ENCODE results near the gene SH2B3. TPM values are rescaled to one million over a fixed set of nuclear protein-coding genes. Genes with fewer than 3 reads are reported as not detected.
"Not testable (repeated sequence)": the region's sequence is repeated elsewhere in the genome, so short reads cannot be mapped to it uniquely, and the experiment has no call there.

SH2B3 gene
- total RNA-seq, 1 experiment from 2014 or later: 16.7 TPM

GRCh38 chr12:111394480-111394879 is 11.2 kb upstream of the SH2B3 start:
- H3K27ac ChIP-seq (ENCODE audit: low read length): no peak overlapping the region
- no peaks in the 10 kb centered on the region for H3K9me3 ChIP-seq (ENCODE audit: low read length)
- H3K4me3 ChIP-seq (ENCODE audit: low read length): no peak overlapping the region
- no peaks in the 10 kb centered on the region for H3K79me2 ChIP-seq (ENCODE audit: low read length)
- no peak overlapping the region for H2AFZ ChIP-seq (ENCODE audit: low read length)
- no peaks in the 10 kb centered on the region for H3K27me3 ChIP-seq (ENCODE audit: low read length)
- H3K9me2 ChIP-seq (replicated peaks; ENCODE audit: insufficient read depth, low read length): no peaks in the 10 kb centered on the region
- H3K9ac ChIP-seq (ENCODE audit: low read length): no peak overlapping the region
- DNase-seq: no peak
- peaks cover 9% of the 10 kb centered on the region for H3K4me1 ChIP-seq (ENCODE audit: low read length)
- H3K36me3 ChIP-seq (ENCODE audit: insufficient read depth, low read length): no peaks in the 10 kb centered on the region
- no peak overlapping the region for H3K4me2 ChIP-seq (ENCODE audit: low read depth, low read length, poor library complexity, severe bottlenecking)
- H4K20me1 ChIP-seq (ENCODE audit: insufficient read depth, low read depth, low read length): no peaks in the 10 kb centered on the region

DNA sequence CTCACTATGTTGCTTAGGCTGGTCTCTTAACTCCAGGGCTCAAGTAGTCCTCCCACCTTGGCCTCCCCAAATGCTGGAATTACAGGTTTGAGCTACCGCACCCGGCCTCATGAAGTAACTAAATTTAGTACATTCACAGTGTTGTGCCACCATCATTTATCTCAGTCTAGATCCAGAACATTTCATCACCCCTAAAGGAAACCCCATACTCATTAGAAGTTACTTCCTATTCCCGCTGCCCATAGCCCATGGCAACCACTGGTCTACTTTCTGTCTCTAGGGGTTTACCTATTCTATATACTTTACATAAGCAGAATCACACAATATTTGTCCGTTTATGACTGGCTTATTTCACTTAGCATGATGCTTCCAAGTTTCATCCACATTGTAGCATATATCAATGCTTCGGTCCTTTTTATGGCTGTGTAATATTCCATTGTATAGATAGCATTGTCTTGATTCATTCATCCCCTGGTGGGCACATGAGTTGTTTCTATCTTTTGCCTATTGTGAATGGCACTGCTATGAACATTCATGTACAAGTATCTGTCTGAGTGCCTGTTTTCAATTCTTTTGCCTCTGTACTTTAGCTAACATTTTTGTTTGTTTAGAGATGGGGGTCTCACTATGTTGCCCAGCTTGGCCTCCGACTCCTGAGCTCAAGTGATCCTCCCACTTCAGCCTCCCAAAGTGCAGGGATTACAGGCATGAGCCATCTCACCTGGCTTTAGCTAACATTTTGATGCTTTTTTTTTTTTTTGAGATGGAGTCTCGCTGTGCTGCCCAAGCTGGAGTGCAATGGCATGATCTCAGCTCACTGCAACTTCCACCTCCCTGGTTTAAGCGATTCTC is 10.2 kb upstream of the SH2B3 start:
- peaks cover 10% of the 10 kb centered on the region for H3K4me1 ChIP-seq (ENCODE audit: low read length)
- H3K27ac ChIP-seq (ENCODE audit: low read length): no peak overlapping the region
- no peak overlapping the region for H3K4me3 ChIP-seq (ENCODE audit: low read length)
- no peak overlapping the region for H3K9ac ChIP-seq (ENCODE audit: low read length)
- no peaks in the 10 kb centered on the region for H4K20me1 ChIP-seq (ENCODE audit: insufficient read depth, low read depth, low read length)
- H3K79me2 ChIP-seq (ENCODE audit: low read length): no peaks in the 10 kb centered on the region
- no peaks in the 10 kb centered on the region for H3K9me3 ChIP-seq (ENCODE audit: low read length)
- no peak for DNase-seq
- H3K27me3 ChIP-seq (ENCODE audit: low read length): no peaks in the 10 kb centered on the region
- H2AFZ ChIP-seq (ENCODE audit: low read length): no peak overlapping the region
- no peak overlapping the region for H3K4me2 ChIP-seq (ENCODE audit: low read depth, low read length, poor library complexity, severe bottlenecking)
- H3K36me3 ChIP-seq (ENCODE audit: insufficient read depth, low read length): no peaks in the 10 kb centered on the region
- H3K9me2 ChIP-seq (replicated peaks; ENCODE audit: insufficient read depth, low read length): no peaks in the 10 kb centered on the region

DNA sequence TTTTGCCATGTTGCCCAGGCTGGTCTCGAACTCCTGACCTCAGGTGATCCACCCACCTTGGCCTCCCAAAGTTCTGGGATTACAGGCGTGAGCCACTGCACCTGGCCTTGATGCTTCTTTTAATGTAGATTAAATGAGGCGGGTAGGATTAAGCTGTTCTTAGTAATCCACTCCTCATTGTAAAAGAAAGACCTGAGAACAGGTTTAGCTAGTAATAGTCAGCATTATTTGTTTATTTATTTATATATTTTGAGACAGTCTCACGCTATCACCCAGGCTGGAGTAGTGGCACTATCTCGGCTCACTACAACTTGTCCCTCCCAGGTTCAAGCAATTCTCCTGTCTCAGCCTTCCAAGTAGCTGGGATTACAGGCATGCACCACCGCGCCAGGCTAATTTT is 9.5 kb upstream of the SH2B3 start:
- not testable (repeated sequence) for H3K27ac ChIP-seq (ENCODE audit: low read length); H4K20me1 ChIP-seq (ENCODE audit: insufficient read depth, low read depth, low read length); H3K4me2 ChIP-seq (ENCODE audit: low read depth, low read length, poor library complexity, severe bottlenecking); H3K9me2 ChIP-seq (replicated peaks; ENCODE audit: insufficient read depth, low read length); H3K36me3 ChIP-seq (ENCODE audit: insufficient read depth, low read length); H3K9ac ChIP-seq (ENCODE audit: low read length); H3K27me3 ChIP-seq (ENCODE audit: low read length); DNase-seq; H3K4me3 ChIP-seq (ENCODE audit: low read length); H2AFZ ChIP-seq (ENCODE audit: low read length); H3K79me2 ChIP-seq (ENCODE audit: low read length); H3K9me3 ChIP-seq (ENCODE audit: low read length)
- peaks cover 10% of the 10 kb centered on the region for H3K4me1 ChIP-seq (ENCODE audit: low read length)

GRCh38 chr12:111396726-111397445 is 8.8 kb upstream of the SH2B3 start:
- Histone ChIP-seq H2AFZ (ENCODE audit: low read length) (peak overlapping the region; percentile 98), H3K4me2 (ENCODE audit: low read depth, low read length, poor library complexity, severe bottlenecking) (peak overlapping the region; percentile 87), H3K79me2 (ENCODE audit: low read length) (no peaks in the 10 kb centered on the region), H3K9me2 (replicated peaks; ENCODE audit: insufficient read depth, low read length) (no peaks in the 10 kb centered on the region), H3K4me3 (ENCODE audit: low read length) (peak overlapping the region; percentile 67), H3K9me3 (ENCODE audit: low read length) (no peaks in the 10 kb centered on the region), H3K9ac (ENCODE audit: low read length) (peak overlapping the region; percentile 66), H3K27me3 (ENCODE audit: low read length) (no peaks in the 10 kb centered on the region), H3K36me3 (ENCODE audit: insufficient read depth, low read length) (no peaks in the 10 kb centered on the region), H3K27ac (ENCODE audit: low read length) (no peak overlapping the region), H4K20me1 (ENCODE audit: insufficient read depth, low read depth, low read length) (no peaks in the 10 kb centered on the region), H3K4me1 (ENCODE audit: low read length) (peaks cover 10% of the 10 kb centered on the region)
- DNase-seq: peak; percentile 94

GRCh38 chr12:111398530-111398929 is 7.2 kb upstream of the SH2B3 start:
- Histone ChIP-seq H3K36me3 (ENCODE audit: insufficient read depth, low read length) (no peaks in the 10 kb centered on the region), H3K79me2 (ENCODE audit: low read length) (no peaks in the 10 kb centered on the region), H2AFZ (ENCODE audit: low read length) (no peak overlapping the region), H3K27ac (ENCODE audit: low read length) (no peak overlapping the region), H3K9ac (ENCODE audit: low read length) (no peak overlapping the region), H3K4me3 (ENCODE audit: low read length) (no peak overlapping the region), H4K20me1 (ENCODE audit: insufficient read depth, low read depth, low read length) (no peaks in the 10 kb centered on the region), H3K9me3 (ENCODE audit: low read length) (no peaks in the 10 kb centered on the region), H3K9me2 (replicated peaks; ENCODE audit: insufficient read depth, low read length) (no peaks in the 10 kb centered on the region), H3K27me3 (ENCODE audit: low read length) (no peaks in the 10 kb centered on the region), H3K4me1 (ENCODE audit: low read length) (peaks cover 21% of the 10 kb centered on the region), H3K4me2 (ENCODE audit: low read depth, low read length, poor library complexity, severe bottlenecking) (no peak overlapping the region)
- DNase-seq: no peak

DNA sequence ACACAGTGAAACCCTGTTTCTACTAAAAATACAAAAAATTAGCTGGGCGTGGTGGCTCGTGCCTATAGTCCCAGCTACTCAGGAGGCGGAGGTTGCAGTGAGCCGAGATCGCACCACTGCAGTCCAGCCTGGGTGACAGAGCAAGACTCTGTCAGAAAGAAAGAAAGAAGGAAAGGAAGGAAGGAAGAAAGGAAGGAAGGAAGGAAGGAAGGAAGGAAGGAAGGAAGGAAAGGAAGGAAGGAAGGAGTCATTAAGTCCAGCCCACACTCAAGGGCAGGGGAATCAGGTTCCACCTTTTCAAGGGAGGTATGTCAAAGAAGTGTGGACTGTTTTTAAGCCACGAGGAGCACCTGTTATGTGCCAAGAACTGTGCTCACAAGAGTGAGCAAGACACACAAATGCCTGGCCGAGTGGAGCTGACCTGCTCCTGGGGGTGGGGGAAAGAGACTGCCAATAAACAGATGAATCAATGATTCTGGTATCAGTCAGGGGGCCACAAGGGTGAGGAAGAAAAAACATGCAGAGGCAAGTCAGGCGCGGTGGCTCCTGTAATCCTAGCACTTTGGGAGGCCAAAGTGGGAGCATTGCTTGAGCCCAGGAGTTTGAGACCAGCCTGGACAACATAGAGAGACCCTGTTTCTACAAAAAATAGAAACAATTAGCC is 5.8 kb upstream of the SH2B3 start:
- H3K9me3 ChIP-seq (ENCODE audit: low read length); H3K27me3 ChIP-seq (ENCODE audit: low read length); H3K9ac ChIP-seq (ENCODE audit: low read length); H3K4me3 ChIP-seq (ENCODE audit: low read length); H3K27ac ChIP-seq (ENCODE audit: low read length); H3K36me3 ChIP-seq (ENCODE audit: insufficient read depth, low read length); DNase-seq; H3K4me2 ChIP-seq (ENCODE audit: low read depth, low read length, poor library complexity, severe bottlenecking); H4K20me1 ChIP-seq (ENCODE audit: insufficient read depth, low read depth, low read length); H3K79me2 ChIP-seq (ENCODE audit: low read length); H2AFZ ChIP-seq (ENCODE audit: low read length); H3K9me2 ChIP-seq (replicated peaks; ENCODE audit: insufficient read depth, low read length): not testable (repeated sequence)
- peaks cover 35% of the 10 kb centered on the region for H3K4me1 ChIP-seq (ENCODE audit: low read length)

GRCh38 chr12:111401167-111401605 is 4.5 kb upstream of the SH2B3 start:
- no peak for DNase-seq
- peaks cover 2% of the 10 kb centered on the region for H3K79me2 ChIP-seq (ENCODE audit: low read length)
- H3K4me1 ChIP-seq (ENCODE audit: low read length): peaks cover 37% of the 10 kb centered on the region
- no peak overlapping the region for H3K9ac ChIP-seq (ENCODE audit: low read length)
- no peaks in the 10 kb centered on the region for H4K20me1 ChIP-seq (ENCODE audit: insufficient read depth, low read depth, low read length)
- no peak overlapping the region for H3K4me3 ChIP-seq (ENCODE audit: low read length)
- H3K9me3 ChIP-seq (ENCODE audit: low read length): no peaks in the 10 kb centered on the region
- H2AFZ ChIP-seq (ENCODE audit: low read length): no peak overlapping the region
- H3K4me2 ChIP-seq (ENCODE audit: low read depth, low read length, poor library complexity, severe bottlenecking): no peak overlapping the region
- no peaks in the 10 kb centered on the region for H3K9me2 ChIP-seq (replicated peaks; ENCODE audit: insufficient read depth, low read length)
- no peak overlapping the region for H3K27ac ChIP-seq (ENCODE audit: low read length)
- no peaks in the 10 kb centered on the region for H3K36me3 ChIP-seq (ENCODE audit: insufficient read depth, low read length)
- H3K27me3 ChIP-seq (ENCODE audit: low read length): no peaks in the 10 kb centered on the region

DNA sequence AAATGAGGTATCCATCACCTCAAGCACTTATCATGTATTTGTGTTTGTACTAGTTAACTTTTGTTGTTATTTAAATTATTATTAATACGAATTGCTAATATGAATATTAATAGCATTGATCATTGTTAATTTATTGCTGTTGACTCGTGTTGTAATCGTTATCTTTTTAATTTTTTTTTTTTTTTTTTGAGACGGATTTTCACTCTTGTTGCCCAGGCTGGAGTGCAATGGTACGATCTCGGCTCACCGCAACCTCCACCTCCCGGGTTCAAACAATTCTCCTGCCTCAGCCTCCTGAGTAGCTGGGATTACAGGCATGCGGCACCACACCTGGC is 3.3 kb upstream of the SH2B3 start:
- H2AFZ ChIP-seq (ENCODE audit: low read length); H3K9me2 ChIP-seq (replicated peaks; ENCODE audit: insufficient read depth, low read length); H3K4me3 ChIP-seq (ENCODE audit: low read length); DNase-seq; H3K9me3 ChIP-seq (ENCODE audit: low read length); H3K36me3 ChIP-seq (ENCODE audit: insufficient read depth, low read length); H3K27me3 ChIP-seq (ENCODE audit: low read length); H4K20me1 ChIP-seq (ENCODE audit: insufficient read depth, low read depth, low read length); H3K9ac ChIP-seq (ENCODE audit: low read length): not testable (repeated sequence)
- peak overlapping the region; percentile 77 for H3K4me2 ChIP-seq (ENCODE audit: low read depth, low read length, poor library complexity, severe bottlenecking)
- peaks cover 37% of the 10 kb centered on the region for H3K4me1 ChIP-seq (ENCODE audit: low read length)
- H3K27ac ChIP-seq (ENCODE audit: low read length): 0 out of 2 replicates have a peak overlapping the region, but pooled peaks have one; percentile 89
- H3K79me2 ChIP-seq (ENCODE audit: low read length): peaks cover 15% of the 10 kb centered on the region
